ENCODE measurements around the gene CRACDL. TPM values are rescaled to one million over a fixed set of nuclear protein-coding genes. Genes with fewer than 3 reads are reported as not detected.

The CRACDL gene
- total RNA-seq, 1 donor from 2014 or later: 17.8 TPM

DNA sequence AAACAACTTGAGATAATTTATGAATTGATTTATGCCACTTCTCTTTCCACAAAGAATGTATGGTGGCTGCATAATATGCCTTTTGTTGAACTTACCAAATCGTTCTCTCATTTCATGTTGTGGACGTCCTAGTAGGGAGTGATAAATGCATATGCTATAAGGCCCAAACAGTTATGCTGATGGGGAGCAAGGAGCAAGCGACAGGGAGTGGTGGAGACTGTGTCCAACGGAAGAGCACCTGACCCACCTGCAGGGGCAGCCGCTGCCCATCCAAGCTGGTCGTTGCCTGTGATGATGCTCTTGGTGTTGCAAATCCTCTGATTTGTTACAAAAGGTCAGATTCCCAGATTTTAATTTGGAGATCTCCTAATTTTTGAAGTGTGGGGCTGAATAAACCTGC lies 174.1 kb downstream of the CRACDL start:
- Histone ChIP-seq H3K27me3 (ENCODE audit: low read depth) (no peaks in the 10 kb centered on the region), H3K27ac (no peak overlapping the region), H3K9me3 (no peaks in the 10 kb centered on the region), H3K36me3 (no peaks in the 10 kb centered on the region), H3K4me3 (no peak overlapping the region), H3K4me1 (peaks cover 49% of the 10 kb centered on the region)
- no peak for DNase-seq
- no peak for ATAC-seq
- intact Hi-C loops (cut with DNase I): no loop called here
- TF ChIP-seq, protein P1, sequence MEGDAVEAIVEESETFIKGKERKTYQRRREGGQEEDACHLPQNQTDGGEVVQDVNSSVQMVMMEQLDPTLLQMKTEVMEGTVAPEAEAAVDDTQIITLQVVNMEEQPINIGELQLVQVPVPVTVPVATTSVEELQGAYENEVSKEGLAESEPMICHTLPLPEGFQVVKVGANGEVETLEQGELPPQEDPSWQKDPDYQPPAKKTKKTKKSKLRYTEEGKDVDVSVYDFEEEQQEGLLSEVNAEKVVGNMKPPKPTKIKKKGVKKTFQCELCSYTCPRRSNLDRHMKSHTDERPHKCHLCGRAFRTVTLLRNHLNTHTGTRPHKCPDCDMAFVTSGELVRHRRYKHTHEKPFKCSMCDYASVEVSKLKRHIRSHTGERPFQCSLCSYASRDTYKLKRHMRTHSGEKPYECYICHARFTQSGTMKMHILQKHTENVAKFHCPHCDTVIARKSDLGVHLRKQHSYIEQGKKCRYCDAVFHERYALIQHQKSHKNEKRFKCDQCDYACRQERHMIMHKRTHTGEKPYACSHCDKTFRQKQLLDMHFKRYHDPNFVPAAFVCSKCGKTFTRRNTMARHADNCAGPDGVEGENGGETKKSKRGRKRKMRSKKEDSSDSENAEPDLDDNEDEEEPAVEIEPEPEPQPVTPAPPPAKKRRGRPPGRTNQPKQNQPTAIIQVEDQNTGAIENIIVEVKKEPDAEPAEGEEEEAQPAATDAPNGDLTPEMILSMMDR (IDR thresholded peaks at IDR 0.05): no peak

DNA sequence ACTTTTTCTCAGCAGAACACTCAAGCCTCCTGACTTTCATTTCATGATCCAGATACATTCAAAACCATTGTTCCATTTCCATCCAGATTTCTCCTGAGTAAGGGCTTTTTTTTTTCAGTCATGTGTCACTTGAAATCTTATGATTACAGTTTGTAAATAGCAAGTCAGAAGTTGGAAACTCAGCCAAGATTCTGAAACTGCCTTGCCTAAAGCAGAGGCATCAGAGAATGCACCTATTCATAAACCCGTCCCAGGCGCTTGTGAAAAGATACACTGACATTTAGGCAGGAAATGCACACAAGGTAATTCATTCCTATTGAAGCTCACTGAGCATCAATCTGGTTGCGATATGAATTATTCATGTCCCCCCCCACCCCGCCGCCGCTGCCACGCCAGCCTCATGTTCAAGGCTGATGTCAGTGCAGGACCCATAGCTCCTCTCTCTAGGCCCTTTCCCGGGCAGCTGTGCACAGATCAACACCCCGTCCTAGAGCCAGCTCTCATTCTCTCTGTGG lies 174.7 kb downstream of the CRACDL start:
- TF ChIP-seq, protein P1 (IDR thresholded peaks at IDR 0.05): no peak
- intact Hi-C loops (cut with DNase I): no loop called here
- DNase-seq (no peak), ATAC-seq (no peak)
- Histone ChIP-seq H3K27me3 (ENCODE audit: low read depth) (no peaks in the 10 kb centered on the region), H3K4me3 (no peak overlapping the region), H3K27ac (no peak overlapping the region), H3K4me1 (peaks cover 49% of the 10 kb centered on the region), H3K9me3 (no peaks in the 10 kb centered on the region), H3K36me3 (no peaks in the 10 kb centered on the region)

DNA sequence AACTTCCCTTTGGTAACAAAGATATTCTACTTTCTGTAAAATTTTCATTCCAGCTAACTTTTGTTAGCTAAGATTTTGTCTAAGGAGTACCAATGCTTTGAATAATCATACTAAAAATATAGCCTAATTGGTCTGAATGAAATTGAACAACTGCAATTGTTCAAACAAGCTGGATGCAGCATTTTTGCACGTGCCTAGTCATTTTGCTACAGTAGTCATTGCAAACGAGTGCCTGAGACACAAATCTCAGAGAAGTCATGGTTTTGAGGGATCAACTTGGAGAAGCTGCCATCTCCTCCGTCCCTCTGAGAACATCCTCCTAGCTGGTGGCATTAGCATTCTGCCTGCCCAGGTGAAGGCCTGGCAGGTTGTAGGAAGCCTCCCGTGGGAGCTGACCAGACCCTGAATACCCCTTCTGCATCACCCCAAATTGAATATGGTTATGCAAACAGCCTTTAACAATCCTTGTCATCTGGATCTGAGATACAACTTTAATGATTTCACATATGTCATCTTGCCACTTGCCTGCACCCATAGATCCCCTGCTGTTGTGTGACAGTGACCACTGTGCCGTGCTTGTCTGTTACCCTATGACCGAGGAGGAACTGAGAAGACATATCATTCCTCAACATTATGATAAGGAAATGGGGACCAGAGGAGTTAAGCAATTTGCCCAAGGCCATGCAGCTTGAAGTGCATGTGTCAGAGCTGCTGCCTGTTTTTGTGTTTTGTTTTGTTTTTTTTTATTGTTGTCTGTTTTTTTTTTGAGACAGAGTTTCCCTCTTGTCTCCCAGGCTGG lies 176.0 kb downstream of the CRACDL start:
- peak in 1 of 2 donors; percentile 19 for ATAC-seq
- no peak for DNase-seq
- no peaks in the 10 kb centered on the region for H3K36me3 ChIP-seq
- TF ChIP-seq, protein P1 (IDR thresholded peaks at IDR 0.05): no peak
- no peaks in the 10 kb centered on the region for H3K9me3 ChIP-seq
- H3K27ac ChIP-seq: peak overlapping the region; percentile 44
- H3K27me3 ChIP-seq (ENCODE audit: low read depth): no peaks in the 10 kb centered on the region
- H3K4me1 ChIP-seq: peaks cover 49% of the 10 kb centered on the region
- H3K4me3 ChIP-seq: no peak overlapping the region
- intact Hi-C loops (cut with DNase I): no loop called here

DNA sequence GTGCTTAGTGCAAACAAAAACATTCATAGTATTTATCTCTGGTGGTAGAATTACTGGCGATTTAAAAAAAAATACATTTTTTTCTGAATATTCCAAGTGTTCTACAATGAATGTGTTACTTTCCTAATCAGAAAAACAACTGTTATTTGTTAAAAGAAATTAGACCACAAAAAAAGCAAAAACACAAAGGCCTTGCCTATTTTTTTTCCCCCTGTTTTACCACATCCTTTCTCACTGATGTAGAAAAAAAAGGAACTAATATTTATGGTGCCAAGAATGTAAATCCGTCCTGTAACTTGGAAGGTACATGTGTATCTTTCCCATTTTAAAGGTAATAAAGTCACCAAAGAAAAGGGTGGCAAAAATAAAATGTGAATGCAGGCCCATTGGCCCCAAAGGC lies 176.7 kb downstream of the CRACDL start:
- intact Hi-C loops (cut with DNase I): no loop called here
- no peak for DNase-seq

DNA sequence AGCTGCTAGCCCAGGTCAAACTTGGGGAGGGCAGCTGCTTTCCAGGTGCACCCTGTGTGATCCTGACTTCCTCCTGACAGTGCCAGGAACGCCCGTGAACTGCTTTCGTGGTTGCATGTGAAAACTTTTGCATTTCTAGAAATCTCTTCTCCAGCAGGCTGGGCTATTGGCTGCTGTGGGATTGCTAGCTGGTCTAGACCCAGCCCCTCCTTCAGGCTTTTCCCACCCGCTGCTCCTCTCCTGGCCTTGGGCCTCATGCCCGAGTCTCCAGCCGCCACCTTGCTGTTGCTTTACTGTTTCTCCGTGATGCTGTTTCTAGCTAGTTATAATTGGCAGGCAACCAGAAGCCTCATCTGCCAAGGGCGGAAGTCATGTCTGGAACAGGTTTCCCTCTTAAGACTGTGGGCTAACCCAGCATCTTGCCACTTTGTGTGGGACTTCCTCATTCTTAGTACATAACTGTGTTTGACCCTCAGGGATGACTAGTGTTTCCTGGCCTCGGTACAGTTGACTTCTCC lies 178.1 kb downstream of the CRACDL start:
- TF ChIP-seq, protein P1 (IDR thresholded peaks at IDR 0.05): no peak
- Histone ChIP-seq H3K27ac (peak overlapping the region; percentile 81), H3K9me3 (no peaks in the 10 kb centered on the region), H3K27me3 (ENCODE audit: low read depth) (no peaks in the 10 kb centered on the region), H3K4me1 (peaks cover 42% of the 10 kb centered on the region), H3K4me3 (no peak overlapping the region), H3K36me3 (no peaks in the 10 kb centered on the region)
- DNase-seq (peak; percentile 76), ATAC-seq (peak; percentile 97)
- intact Hi-C loops (cut with DNase I): no loop called here

More for the DNA sequence above, 176.7 kb downstream of the CRACDL start:
- no peak for ATAC-seq
- Histone ChIP-seq H3K4me3 (no peak overlapping the region), H3K9me3 (no peaks in the 10 kb centered on the region), H3K4me1 (peaks cover 49% of the 10 kb centered on the region), H3K36me3 (no peaks in the 10 kb centered on the region), H3K27me3 (ENCODE audit: low read depth) (no peaks in the 10 kb centered on the region), H3K27ac (peak overlapping the region; percentile 44)
- TF ChIP-seq, protein P1 (IDR thresholded peaks at IDR 0.05): no peak

Measured in lower lobe of right lung (tissue), 2 donors.